Mucosa of gallbladder (tissue), 1 donor: ENCODE data around the gene HAUS8. TPM values are rescaled to one million over a fixed set of nuclear protein-coding genes. Genes with fewer than 3 reads are reported as not detected.
"Not testable (repeated sequence)": the region's sequence is repeated elsewhere in the genome, so short reads cannot be mapped to it uniquely, and the experiment has no call there.

Experiments used
- DNase-seq: peaks from one replicate; pipeline ENCODE4 v3.0.0-alpha.2; 2020; ENCODE audit warnings: low spot score
- total RNA-seq: library from RNA; stranded (reverse); gene quantifications from one replicate; pipeline ENCODE4 v1.2.1, GENCODE V29; 2021
- donor health status: DM: no; HTN: no; CAD: no.

The HAUS8 gene
- total RNA-seq, 1 donor from 2014 or later, result 10.8 TPM

DNA sequence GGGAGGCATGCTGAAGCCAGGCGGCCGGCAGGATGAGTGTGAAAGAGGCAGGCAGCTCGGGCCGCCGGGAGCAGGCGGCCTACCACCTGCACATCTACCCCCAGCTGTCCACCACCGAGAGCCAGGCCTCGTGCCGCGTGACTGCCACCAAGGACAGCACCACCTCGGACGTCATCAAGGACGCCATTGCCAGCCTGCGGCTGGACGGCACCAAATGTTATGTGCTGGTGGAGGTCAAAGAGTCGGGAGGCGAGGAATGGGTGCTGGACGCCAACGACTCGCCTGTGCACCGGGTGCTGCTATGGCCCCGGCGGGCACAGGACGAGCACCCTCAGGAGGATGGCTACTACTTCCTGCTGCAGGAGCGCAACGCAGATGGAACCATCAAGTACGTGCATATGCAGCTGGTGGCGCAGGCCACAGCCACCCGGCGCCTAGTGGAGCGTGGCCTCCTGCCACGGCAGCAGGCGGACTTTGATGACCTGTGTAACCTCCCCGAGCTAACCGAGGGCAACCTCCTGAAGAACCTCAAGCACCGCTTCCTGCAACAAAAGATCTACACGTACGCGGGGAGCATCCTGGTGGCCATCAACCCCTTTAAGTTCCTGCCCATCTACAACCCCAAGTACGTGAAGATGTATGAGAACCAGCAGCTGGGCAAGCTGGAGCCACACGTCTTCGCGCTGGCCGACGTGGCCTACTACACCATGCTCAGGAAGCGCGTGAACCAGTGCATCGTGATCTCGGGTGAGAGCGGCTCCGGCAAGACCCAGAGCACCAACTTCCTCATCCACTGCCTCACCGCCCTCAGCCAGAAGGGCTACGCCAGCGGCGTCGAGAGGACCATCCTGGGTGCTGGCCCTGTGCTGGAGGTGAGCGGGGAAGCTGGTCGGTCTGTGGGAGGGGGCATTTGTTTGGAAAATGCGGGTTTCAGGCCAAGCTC, 26.7 kb upstream of the HAUS8 start:
- no peak for DNase-seq

DNA sequence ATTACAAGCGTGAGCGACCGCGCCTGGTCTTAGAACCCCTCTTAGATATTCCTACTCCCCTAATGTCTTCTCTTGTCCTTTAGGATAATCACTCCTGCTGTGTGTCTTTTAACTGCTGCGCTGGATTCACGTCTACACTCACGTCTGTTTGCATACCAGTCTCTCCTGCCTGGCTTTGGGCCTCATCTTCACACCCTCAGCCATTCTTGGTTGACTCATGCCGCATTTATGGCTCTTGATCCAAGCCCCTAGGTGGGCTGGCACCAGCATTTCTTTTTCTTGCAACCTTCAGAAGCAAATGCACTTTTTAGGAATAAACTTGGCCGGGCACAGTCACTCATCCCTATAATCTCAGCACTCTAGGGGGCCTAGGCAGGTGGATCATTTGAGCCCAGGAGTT, 23.1 kb upstream of the HAUS8 start:
- DNase-seq, result no peak

DNA sequence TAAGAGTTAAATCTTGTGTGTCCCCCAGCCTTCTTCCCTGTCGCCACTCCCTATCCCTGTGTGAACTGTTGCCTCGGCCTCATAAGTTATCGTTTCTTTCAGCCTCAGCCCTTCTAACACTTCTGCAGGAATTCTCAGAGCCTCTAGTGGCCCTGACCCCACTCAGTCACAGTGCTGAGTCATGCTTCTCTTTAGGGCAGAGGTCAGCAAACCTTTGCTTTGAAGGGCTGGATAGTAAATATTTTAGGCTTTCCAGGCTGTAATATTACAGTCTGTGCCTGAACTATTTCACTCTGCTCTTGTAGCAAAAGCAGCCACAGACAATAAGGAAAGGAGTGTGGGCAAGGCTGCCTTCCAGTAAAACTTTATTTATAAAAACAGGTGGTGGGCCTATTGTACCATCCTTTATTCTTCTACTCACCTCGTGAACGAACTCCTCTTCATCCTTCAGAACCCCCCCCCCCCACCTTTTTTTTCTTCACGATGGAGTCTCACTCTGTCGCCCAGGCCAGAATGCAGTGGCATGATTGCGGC, 22.4 kb upstream of the HAUS8 start:
- DNase-seq, result no peak

DNA sequence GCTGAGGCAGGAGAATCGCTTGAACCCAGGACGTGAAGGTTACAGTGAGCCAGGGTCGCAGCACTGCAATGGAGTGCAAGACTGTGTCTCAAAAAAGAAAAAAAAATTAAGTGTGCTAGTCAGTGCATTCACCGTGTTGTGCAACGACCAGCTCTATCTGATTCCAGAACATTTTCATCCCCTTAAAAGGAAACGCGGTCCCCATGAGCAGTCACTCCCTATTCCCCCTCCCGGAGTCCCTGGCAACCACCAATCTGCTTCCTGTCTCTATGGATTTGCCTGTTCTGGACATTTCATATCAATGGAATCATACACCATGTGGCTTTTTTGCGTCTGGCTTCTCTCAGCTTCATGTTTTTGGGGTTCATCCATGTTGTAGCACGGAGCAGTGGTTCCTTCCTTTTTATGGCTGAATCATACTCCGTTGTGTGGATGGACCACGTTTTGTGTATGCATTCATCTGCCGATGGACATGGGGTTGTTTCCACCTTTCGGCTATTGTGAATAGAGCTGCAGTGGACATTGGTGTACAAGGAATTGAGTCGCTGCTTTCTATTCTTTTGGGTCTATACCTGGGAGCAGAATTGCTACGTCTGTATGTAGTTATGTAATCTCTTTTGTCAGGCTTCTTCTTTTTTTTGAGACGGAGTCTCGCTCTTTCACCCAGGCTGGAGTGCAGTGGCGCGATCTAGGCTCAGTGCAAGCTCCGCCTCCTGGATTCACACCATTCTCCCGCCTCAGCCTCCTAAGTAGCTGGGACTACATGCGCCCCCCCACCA, 20.1 kb upstream of the HAUS8 start:
- peak; percentile 70 for DNase-seq

DNA sequence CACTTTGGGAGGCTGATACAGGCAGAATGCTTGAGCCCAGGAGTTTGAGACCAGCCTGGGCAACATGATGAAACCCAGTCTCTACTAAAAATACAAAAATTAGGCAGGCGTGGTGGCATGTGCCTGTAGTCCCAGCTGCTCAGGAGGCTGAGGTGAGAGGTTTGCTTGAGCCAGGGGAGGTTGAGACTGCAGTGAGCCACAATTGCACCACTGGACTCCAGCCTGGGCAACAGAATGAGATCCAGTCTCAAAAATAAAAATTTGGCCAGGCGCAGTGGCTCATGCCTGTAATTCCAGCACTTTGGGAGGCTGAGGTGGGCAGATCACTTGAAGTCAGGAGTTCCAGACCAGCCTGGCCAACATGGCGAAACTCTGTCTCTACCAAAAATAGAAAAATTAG, 19.4 kb upstream of the HAUS8 start:
- not testable (repeated sequence) for DNase-seq

DNA sequence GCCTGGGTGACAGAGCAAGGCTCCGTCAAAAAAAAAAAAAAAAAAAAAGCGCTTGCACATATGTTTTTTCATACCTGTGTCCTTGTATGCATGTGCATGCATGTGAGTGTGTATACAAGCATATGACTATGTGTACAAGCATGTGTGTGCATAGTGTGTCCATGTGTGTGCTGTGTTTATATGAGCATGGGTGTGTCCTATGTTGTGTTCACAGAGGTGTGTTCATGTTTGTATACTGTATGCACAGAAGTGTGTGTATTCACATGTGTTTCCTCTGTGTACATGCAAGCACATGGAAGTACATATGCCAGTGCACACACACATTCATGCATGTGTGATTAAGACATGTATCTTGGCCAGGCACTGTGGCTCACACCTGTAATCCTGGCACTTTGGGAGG, 17.4 kb upstream of the HAUS8 start:
- no peak for DNase-seq

DNA sequence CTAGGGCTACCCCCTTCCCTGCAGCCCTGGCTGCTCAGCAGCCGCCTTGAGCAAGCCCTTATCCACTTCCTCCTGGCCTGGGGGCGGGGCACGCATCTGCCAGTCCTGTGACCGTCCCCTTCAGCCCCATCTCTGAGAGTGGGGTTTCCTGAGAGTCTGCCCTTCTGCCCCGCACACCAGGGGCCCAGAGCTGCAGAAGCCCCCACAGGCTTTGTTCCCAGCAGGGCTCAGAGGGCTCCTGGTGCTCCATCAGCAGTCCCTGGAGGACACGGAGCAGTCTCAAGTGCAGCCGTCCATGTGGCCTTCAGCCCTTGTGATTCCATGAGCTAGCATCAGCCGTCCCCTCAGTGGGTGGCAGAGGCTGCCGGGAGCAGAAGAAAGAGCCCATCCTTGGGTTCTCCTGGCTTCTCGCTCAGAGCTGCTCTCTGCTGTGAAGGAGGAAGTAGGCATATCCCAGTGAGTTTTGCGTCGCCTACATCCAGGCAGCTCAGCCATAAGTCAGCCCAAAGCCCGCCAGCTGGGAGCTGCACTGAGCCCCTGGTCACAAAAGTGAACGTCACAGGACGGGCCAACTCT, 16.6 kb upstream of the HAUS8 start:
- DNase-seq, result peak; percentile 38

DNA sequence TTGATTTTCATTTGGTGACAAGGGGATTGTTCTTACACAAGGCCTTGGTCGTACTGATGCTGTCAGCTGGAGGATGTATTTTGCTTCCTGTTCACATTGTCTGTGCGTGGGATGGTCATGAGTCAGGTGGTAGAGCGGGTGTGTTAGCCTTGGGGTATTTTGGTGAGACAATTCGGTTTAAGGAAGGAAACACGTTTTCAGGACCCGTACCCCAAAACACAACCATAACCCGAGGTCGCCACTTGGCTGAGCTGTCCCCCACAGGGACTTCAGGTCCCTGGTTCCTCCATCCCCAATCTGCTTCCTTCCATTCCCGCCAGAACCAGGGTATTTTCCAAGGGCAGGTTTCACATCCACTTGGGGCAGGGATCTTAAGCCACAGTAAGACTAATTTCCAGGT, 15.3 kb upstream of the HAUS8 start:
- no peak for DNase-seq

DNA sequence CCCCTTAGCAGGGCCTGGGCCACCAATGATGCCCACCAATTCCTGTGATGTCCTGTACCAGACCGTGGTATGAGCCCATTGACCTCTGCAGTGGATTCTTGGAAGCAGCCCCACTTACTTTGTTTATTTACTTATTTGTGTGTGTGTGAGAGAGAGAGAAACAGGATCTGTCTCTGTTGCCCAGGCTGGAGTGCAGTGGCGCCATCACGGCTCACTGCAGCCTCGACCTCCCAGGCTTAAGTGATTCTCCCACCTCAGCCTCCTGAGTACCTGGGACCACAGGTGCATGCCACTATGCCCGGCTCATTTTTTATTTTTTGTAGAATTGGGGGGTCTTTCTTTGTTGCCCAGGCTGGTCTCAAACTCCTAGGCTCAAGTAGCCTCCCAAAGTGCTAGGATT, 13.3 kb upstream of the HAUS8 start:
- no peak for DNase-seq

DNA sequence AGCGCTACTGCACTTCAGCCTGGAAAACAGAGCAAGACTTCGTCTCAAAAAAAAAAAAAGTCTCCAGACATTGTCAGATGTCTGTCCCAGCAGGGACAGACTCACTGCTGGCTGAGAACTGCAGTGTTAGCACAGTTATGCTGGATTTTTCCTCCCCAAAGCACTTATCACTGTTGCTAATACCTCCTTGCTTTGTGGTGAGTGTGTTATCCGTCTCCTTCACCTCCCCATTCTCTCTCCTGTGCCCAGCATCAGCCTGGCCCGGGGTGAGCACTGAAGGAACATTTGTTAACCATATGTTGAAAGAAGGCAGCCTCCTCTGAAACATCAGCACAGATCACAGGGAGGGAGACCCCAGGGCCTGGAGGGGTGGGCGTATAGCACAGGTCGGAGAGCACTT, 11.6 kb upstream of the HAUS8 start:
- DNase-seq, result no peak

DNA sequence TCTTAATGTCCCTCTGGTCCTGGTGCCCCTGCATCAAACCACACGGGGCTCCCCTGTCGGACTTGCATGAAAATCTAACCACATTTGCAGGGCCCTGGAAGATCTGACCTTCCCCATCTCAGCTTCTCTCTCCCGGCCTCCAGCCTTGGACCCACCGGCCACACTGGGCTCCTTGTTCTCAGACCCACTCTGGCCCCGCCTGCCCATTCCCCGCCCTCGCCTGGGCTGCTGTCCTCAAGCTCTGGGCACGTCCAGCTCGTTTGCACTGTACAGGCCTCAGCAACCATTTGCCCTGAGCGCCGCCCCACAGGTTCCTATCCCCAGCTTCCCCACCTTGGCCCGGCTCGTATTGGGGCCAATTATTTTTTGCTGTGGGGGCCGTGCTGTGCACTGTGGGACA, 10.9 kb upstream of the HAUS8 start:
- no peak for DNase-seq

DNA sequence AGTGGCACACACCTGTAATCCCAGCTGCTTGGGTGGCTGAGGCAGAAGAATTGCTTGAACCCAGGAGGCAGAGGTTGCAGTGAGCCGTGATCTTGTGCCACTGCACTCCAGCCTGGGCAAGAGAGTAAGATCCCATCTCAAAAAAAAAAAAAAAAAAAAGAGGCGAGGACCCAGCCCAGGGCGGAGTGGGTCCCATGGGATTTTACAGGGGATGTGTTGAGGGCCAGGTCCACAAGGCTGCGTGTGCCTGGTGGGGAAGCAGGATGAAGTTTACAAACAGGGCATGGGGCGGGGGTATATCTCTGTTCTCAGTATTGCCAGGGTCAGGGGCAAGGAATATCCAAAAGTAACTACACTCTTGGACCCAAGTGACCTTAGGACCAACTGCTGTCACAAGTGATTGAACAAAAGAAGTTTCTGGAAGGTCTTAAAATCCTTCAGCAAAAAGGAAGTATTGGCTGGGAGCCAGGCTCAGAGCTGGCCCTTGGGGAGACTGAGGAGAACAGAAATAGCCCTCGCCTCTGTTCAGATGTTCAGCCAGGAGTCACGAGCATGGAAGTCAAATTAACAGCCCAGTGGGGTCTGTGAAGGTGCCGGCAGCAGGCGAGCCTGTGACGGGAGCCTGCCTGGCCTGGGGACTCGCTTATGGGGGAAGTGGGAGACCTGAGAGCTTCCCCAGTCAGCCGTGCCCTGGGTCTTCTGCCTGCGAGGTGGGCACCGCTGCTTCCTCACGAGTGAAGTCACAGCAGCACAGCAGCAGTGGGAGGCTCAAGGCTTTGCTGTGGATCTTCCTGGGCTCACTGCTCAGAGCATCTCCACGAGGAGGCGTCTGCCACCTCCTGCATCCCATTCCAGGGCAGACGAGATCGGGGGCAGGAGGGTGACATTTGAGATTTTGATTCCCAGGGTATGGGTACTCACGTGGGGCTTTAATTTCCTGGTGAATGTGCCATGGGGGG, 6.7 kb upstream of the HAUS8 start:
- DNase-seq, result no peak

DNA sequence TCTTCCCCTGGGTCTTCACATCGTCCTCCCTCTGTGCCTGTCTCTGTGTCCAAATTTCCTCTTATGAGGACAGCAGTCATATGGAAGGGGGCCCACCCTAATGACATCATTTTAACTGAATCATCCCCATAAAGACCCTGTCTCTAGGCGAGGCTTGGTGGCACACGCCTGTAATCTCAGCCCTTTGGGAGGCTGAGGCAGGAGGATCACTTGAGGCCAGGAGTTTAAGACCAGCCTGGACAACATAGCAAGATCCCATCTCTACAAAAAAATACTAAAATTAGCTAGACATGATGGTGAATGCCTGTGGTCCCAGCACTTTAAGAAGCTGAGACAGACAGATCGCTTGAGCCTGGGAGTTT, 5.2 kb upstream of the HAUS8 start:
- DNase-seq, result no peak

DNA sequence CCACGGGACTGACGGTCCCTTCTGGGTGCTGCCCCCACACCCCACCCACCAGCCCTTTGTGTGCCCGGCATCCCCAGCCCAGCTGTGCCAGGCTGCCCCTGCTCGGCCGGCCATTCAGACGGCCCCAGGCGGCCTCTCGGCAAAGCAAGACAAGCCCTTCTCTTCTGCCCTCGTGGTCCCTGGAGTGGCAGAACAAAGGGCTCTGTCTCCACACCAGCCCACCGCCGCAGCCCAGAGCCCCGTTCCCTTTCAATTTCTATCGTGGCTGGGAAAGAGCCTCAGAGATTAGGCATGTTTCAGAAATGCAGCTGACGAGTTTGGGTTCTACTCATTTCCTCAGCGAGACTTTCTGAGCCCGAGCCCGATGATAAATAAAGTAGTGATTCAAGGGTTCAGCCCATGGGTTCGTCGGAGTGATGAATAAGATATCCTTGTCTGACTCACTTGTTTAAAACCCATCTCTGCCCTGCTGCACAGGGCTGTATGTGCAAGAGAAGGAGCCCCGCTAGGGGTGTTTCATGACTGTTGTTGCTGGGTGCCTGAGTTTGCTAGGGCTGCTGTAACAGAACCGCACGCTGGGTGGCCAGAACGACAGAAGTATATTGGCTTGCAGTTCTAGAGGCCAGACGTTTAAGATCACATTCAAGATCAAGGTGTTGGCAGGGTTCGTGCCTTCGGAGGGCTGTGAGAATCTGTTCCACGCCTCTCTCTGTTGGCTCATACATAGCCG, 4.6 kb upstream of the HAUS8 start:
- DNase-seq, result peak; percentile 60

DNA sequence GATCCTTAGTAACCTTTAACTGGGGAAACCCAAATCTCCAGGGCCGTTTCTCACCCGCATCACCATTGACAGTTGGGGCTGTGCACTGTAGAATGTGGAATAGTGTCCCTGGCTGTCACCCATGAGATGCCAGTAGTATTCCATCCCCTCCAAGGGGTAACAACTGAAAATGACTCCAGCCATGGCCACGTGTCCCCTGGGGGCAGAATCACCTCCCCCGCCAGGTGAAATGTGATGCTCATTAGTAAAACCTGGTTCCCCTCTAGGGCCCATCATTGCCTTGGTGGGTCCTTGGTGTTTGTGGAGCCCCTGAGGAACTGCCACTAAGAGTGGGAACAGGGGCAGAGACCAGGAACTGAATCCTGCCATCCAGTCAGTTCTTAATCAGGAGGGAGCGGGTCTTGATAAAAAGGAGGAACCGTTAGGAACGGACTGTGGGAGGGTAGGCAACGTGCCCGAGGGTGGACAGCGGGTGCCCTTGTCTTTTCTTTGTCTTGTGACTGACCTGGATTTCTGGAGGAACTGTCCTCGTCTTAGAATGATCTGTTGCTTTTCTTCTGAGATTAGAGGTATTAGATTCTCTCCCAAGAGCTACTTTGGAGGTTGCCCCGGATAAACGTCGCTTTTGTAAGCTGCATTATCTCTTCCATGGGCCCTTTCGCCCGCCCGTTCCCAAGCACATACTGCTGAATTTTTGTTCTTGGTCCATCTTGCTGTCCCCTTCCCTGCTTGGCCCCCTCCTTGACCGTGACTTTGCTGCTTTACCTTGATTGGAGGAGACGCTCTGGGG, 3.9 kb upstream of the HAUS8 start:
- DNase-seq, result no peak

DNA sequence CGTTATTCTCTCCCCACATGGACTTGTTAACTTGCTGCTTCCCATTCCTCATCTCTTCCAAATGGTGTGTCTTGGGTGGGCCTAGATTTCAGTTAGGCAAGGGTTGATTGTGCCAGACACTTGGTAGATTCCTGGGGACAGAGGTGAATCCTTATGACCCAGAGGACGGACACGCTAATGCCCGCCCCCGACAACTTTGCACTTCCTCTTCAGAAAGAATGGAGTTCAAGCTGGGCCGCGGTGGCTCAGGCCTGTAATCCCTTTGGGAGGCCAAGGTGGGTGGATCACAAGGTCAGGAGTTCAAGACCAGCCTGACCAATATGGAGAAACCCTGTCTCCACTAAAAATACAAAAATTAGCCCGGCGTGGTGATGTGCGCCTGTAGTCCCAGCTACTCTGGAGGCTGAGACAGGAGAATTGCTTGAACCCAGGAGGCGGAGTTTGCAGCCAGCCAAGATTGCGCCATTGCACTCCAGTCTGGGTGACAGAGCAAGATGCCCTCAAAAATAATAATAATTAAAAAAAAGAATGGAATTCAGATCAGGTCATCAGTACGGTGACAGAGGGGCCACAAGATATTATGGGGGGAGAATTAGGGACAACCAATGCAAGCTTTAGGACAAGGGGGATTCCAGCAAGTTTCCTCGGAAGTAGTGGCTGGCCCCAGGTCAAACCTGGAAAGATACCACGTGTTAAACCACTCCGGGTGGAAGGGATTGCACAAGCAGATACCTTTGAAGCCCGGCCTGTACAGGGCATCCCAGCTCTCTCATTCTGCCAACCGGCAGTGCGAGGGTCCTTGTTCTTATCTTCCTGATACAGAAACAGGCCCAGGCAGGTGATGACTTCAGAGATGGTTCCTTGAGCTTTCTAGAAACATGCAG, 3.0 kb upstream of the HAUS8 start:
- no peak for DNase-seq

DNA sequence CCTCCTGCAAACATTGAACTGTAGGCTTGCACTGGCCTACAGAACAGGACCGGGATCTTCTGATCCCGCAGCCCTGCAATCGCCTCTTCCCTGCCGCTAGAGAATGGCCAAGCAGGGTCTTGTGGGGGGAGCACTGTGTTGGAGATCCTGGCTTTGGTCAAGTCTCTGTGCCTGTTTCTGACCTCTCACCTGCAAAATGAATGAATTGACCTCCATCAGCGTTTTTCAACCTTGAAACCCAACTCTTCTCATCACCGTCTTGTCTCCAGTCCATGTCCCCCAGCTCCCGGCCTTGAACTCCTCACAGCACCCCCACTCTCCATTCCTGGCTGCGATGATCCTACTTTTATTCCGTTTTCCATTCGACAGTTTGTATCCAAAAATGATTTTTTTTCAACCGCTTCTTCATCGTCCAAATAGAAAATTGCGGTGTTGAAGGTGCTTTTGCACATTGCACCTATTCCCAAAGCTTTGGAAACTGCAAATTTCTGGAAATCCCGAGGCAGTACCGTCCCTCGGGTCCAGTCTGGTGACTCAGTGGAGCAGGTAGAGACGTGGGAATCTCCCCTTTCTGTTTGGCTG, 2.3 kb upstream of the HAUS8 start:
- DNase-seq, result no peak

DNA sequence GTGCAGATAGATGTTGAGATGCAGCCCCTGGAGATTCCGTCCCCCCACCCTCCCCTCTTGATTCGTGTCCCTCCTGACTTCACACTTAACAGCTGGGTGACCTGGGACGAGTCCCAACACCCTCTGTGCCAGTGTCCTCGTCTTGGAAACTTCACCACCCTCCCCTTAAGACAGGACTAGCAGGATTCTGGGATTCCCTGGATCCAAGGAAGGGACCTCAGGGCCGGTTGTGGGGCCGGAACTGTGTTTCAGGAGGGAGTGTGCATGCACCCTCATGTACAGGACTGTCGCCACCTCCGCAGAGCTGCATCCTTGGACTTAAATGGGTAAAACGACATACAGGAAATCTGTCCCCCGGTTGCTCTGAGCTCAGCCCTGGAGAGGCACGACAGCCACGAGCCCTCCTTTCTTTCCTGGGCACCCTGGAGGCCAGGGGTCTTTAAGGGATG, 1.3 kb upstream of the HAUS8 start:
- no peak for DNase-seq
